SK-N-SH treated with all-trans-retinoic acid at 6 μM for 48 hours (cell line): ENCODE data around the gene POLR2H.

Experiments used
- ATAC-seq: fragments of 200-7000 bp; cut with Tn5 transposase; 3 replicates; pipeline ENCODE4 v1.9.1; 2020; ENCODE audit warnings: mild to moderate bottlenecking, moderate library complexity
- ARNTL ChIP-seq: fragments of 450-650 bp; formaldehyde crosslinking; IDR thresholded peaks from 2 replicates; pipeline ENCODE4 v1.5.0; 2020; ENCODE audit warnings: low read depth, mild to moderate bottlenecking, moderate library complexity, borderline replicate concordance
- BACH2 ChIP-seq: fragments of 250-450 bp; sonication (Bioruptor Pico); IDR thresholded peaks from 2 replicates; pipeline ENCODE4 v1.9.0; 2021; ENCODE audit warnings: mild to moderate bottlenecking, borderline replicate concordance
- CSDC2 ChIP-seq: fragments of 250-450 bp; sonication (Bioruptor Pico); IDR thresholded peaks from 2 replicates; pipeline ENCODE4 v1.5.0; 2020; ENCODE audit warnings: mild to moderate bottlenecking, moderate library complexity
- ESRRG ChIP-seq: fragments of 250-450 bp; sonication (Bioruptor Pico); IDR thresholded peaks from 2 replicates; pipeline ENCODE4 v1.6.1; 2021; ENCODE audit warnings: mild to moderate bottlenecking
- ISL1 ChIP-seq: fragments of 250-450 bp; sonication (Bioruptor Pico); IDR thresholded peaks from 2 replicates; pipeline ENCODE4 v2.1.2; 2022; ENCODE audit warnings: mild to moderate bottlenecking, moderate library complexity
- OSR1 ChIP-seq: fragments of 250-450 bp; sonication (Bioruptor Pico); IDR thresholded peaks from 2 replicates; pipeline ENCODE4 v1.8.0; 2022; ENCODE audit warnings: moderate library complexity, mild to moderate bottlenecking, inconsistent platforms
- RARB ChIP-seq: fragments of 250-450 bp; sonication (Bioruptor Pico); IDR thresholded peaks from 2 replicates; pipeline ENCODE4 v1.8.0; 2021; ENCODE audit warnings: mild to moderate bottlenecking, moderate library complexity
- SNAI2 ChIP-seq: fragments of 250-450 bp; sonication (Bioruptor Pico); IDR thresholded peaks from 2 replicates; pipeline ENCODE4 v1.5.0; 2020; ENCODE audit warnings: mild to moderate bottlenecking, moderate library complexity
- TCF4 ChIP-seq: fragments of 250-450 bp; sonication (Bioruptor Pico); IDR thresholded peaks from 2 replicates; pipeline ENCODE4 v1.8.0; 2021; ENCODE audit warnings: mild to moderate bottlenecking, moderate library complexity, borderline replicate concordance
- TOX ChIP-seq: fragments of 250-450 bp; sonication (Bioruptor Pico); IDR thresholded peaks from 2 replicates; pipeline ENCODE4 v1.8.0; 2021; ENCODE audit warnings: mild to moderate bottlenecking, moderate library complexity, borderline replicate concordance
- ZFP3 ChIP-seq: fragments of 250-450 bp; sonication (Bioruptor Pico); IDR thresholded peaks from 2 replicates; pipeline ENCODE4 v1.5.0; 2020; ENCODE audit warnings: mild to moderate bottlenecking, moderate library complexity
- ZNF565 ChIP-seq: fragments of 450-650 bp; formaldehyde crosslinking; conservative IDR thresholded peaks from 2 replicates; pipeline ENCODE4 v1.5.0; 2020; ENCODE audit warnings: low read depth, mild to moderate bottlenecking, moderate library complexity
- ZNF70 ChIP-seq: fragments of 450-650 bp; formaldehyde crosslinking; IDR thresholded peaks from 2 replicates; pipeline ENCODE4 v1.5.0; 2020; ENCODE audit warnings: mild to moderate bottlenecking, moderate library complexity
- TF ChIP-seq, protein P1 (sequence below): fragments of 250-450 bp; sonication (Bioruptor Pico); IDR thresholded peaks from 2 replicates; pipeline ENCODE4 v1.8.0; 2021; ENCODE audit warnings: low read depth, mild to moderate bottlenecking, moderate library complexity, borderline replicate concordance
- TF ChIP-seq, protein P2 (sequence below): fragments of 250-450 bp; sonication (Bioruptor Pico); IDR thresholded peaks from 2 replicates; pipeline ENCODE4 v1.5.0; 2020; ENCODE audit warnings: mild to moderate bottlenecking, moderate library complexity
- TF ChIP-seq, protein P3 (sequence below): fragments of 250-450 bp; sonication (Bioruptor Pico); IDR thresholded peaks from 2 replicates; pipeline ENCODE4 v1.8.0; 2020; ENCODE audit warnings: mild to moderate bottlenecking, moderate library complexity, borderline replicate concordance

Gene POLR2H

DNA sequence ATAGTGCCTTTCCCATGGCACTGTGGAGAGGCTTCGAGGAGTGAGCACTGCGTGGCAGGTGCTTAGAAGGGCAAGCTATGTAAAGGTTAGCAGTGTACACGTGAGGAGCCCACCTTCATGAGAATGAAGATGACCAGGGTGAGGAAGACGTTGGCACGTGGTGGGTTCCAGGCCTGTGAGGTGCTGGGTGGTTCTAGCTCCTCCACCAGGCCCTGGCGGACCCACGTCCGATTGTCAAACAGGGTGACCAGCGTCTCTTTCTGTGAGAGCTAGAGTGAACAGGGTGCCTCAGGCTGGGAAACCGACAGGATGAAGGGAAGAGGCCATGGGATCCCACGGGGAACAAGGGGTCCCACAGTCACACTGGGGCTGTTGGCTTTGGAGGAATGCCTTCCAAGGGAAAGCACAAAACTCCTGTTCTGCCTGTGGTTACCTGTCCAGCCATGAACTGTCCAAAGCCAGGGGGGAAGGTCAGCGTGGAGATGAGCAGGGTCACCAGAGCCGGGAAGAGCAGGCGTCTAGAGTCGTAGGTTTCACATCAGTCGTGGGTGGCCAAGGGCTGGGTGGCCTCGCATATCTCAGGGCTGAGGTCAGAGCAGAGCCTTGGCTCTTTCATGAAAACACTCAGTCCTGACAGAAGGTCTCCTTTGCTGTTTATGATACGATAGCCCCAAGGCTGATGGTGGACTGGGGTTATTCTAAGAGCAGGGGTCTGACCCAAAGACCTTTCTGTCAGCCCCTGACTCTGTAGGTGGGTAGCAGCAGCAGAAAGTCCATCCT lies 6.1 kb upstream of the POLR2H start (continued):
- TF ChIP-seq TOX (CRISPR knock-in tag), result no peak
- TF ChIP-seq, protein P1, sequence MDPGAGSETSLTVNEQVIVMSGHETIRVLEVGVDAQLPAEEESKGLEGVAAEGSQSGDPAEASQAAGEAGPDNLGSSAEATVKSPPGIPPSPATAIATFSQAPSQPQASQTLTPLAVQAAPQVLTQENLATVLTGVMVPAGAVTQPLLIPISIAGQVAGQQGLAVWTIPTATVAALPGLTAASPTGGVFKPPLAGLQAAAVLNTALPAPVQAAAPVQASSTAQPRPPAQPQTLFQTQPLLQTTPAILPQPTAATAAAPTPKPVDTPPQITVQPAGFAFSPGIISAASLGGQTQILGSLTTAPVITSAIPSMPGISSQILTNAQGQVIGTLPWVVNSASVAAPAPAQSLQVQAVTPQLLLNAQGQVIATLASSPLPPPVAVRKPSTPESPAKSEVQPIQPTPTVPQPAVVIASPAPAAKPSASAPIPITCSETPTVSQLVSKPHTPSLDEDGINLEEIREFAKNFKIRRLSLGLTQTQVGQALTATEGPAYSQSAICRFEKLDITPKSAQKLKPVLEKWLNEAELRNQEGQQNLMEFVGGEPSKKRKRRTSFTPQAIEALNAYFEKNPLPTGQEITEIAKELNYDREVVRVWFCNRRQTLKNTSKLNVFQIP (CRISPR knock-in tag), result no peak
- no peak for TF ChIP-seq RARB (CRISPR knock-in tag)
- TF ChIP-seq OSR1 (CRISPR knock-in tag), result no peak
- TF ChIP-seq, protein P2, sequence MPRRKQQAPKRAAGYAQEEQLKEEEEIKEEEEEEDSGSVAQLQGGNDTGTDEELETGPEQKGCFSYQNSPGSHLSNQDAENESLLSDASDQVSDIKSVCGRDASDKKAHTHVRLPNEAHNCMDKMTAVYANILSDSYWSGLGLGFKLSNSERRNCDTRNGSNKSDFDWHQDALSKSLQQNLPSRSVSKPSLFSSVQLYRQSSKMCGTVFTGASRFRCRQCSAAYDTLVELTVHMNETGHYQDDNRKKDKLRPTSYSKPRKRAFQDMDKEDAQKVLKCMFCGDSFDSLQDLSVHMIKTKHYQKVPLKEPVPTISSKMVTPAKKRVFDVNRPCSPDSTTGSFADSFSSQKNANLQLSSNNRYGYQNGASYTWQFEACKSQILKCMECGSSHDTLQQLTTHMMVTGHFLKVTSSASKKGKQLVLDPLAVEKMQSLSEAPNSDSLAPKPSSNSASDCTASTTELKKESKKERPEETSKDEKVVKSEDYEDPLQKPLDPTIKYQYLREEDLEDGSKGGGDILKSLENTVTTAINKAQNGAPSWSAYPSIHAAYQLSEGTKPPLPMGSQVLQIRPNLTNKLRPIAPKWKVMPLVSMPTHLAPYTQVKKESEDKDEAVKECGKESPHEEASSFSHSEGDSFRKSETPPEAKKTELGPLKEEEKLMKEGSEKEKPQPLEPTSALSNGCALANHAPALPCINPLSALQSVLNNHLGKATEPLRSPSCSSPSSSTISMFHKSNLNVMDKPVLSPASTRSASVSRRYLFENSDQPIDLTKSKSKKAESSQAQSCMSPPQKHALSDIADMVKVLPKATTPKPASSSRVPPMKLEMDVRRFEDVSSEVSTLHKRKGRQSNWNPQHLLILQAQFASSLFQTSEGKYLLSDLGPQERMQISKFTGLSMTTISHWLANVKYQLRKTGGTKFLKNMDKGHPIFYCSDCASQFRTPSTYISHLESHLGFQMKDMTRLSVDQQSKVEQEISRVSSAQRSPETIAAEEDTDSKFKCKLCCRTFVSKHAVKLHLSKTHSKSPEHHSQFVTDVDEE, result no peak
- TF ChIP-seq, all 23 proteins: peak for 0

DNA sequence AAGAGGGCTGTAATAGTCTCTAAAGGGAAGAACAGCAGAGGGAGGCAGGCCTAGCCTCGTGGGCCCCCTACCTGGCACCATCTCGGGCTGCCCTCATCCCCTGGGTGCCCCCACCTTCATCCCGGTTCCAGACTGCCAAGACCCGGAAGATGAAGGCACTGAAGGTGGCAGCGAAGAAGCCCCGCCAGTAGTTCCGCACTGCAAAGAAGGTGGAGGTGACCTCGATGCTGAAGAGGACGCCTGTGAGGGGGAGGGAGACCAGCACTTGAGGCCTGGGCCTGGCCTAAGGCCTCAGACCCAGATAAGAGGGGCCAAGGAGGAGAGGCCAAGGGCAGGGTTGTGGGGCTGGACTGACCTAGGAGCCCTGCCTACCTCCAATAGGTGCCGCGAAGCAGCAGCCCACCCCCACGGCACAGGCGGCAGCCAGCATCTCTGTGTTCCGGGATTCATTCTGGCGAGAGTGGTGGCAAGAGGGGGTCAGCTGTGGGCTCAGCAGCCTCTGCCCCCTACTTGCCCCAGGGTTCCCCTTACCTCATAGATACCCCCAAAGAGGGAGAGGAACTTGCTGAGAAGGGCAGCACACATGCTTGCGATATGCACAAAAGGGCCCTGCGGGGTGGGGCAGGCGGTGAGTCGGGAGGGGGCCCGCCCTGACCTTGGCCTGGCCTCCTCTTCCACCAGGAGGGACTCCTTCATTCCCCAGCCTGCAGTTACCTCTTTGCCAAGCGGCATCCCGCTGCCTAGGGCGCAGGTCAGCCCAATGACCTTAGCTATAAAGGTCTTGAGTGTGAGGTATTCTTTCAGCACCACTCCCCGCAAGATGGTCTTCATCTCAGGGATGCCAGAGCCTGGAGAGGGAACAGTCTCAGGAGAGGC lies 4.0 kb upstream of the POLR2H start:
- no peak for TF ChIP-seq CSDC2 (CRISPR knock-in tag)
- no peak for ATAC-seq

DNA sequence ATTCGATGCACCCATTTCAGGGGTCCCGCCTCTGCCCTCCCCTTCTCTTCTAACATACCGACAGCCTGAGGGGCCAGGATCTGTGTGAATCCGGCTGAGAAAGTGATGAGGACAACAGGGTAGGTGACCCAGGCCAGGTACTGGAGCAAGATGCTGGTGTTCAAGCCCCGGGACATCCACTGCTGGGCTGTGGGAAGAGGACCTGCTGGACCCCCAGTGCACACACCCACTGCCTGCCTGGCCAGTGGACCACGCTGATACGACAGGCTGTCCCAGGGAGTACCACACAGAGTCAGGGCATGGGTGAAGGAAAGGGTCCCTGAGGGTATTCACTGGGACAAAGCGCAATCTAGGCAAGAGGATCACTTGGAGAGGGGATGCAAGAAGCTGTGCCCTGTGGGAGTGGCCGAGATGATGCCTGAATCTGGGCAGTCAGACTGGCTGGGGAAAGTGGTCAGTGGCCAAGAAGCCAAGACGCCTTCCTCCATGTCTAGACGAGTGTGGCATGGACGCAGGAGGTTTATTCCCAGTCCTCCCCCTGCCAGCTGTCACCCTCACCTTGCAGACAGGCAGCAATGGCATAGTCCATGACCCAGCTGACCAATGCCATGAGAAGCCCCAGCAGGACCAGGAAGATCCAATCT lies 3.3 kb upstream of the POLR2H start:
- TF ChIP-seq ZFP3 (CRISPR knock-in tag) (no peak), ARNTL (CRISPR knock-in tag) (no peak), ISL1 (CRISPR knock-in tag) (no peak), BACH2 (CRISPR knock-in tag) (no peak), TCF4 (CRISPR knock-in tag) (no peak), TOX (CRISPR knock-in tag) (no peak), ZNF70 (CRISPR knock-in tag) (no peak), ZNF565 (CRISPR knock-in tag) (no peak), ESRRG (CRISPR knock-in tag) (no peak), RARB (CRISPR knock-in tag) (no peak)
- TF ChIP-seq, protein P3, sequence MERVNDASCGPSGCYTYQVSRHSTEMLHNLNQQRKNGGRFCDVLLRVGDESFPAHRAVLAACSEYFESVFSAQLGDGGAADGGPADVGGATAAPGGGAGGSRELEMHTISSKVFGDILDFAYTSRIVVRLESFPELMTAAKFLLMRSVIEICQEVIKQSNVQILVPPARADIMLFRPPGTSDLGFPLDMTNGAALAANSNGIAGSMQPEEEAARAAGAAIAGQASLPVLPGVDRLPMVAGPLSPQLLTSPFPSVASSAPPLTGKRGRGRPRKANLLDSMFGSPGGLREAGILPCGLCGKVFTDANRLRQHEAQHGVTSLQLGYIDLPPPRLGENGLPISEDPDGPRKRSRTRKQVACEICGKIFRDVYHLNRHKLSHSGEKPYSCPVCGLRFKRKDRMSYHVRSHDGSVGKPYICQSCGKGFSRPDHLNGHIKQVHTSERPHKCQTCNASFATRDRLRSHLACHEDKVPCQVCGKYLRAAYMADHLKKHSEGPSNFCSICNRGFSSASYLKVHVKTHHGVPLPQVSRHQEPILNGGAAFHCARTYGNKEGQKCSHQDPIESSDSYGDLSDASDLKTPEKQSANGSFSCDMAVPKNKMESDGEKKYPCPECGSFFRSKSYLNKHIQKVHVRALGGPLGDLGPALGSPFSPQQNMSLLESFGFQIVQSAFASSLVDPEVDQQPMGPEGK (CRISPR knock-in tag), result no peak
- no peak for ATAC-seq

DNA sequence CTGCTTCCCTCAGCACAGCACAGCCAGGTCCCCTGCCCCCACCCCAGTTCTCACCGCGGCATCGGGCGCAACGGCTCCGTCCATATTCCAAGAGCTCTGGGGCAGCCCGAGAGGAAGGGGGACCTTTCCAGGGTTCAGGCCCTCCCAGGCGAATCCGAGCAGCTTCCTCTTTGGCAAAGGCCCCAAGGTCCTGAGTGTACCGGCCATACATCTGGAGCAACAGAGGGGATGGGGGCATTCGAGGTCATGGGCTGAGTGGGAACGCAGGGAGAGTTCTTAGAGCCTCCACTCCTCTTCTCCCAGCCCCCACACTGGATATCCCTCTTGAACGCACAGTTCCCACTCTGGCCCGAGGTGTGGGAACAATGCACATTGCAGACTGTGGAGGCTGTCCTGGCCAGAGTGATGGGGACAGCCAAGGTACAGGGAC lies 2.6 kb upstream of the POLR2H start:
- no peak for TF ChIP-seq ESRRG (CRISPR knock-in tag)
- TF ChIP-seq SNAI2 (CRISPR knock-in tag), result no peak
- TF ChIP-seq TCF4 (CRISPR knock-in tag), result no peak
- ATAC-seq, result no peak

DNA sequence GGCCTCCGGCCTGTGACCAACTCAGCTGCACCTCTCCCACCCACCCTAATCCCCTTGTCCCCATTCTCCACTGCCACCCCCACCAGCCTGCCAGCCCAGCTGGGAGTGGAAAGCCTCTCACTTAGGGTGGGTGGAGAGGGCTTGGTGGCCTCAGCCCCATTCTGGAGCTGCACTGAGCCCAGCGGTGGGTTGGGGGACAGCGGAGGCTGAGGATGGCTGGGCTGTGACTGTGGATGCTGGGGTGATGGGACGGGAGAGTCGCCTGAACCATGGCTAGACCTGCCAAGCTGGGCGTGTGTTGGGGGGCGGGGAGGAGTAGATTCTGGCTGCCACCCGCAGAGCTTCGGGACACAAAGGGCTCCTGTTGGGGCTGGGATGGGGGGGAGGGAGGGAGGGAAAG lies 1.9 kb upstream of the POLR2H start:
- TF ChIP-seq ESRRG (CRISPR knock-in tag) (no peak), CSDC2 (CRISPR knock-in tag) (no peak)
- ATAC-seq, result no peak
